OCI-LY7 (cell line): ENCODE measurements around the gene PDZD2.
"Not testable (repeated sequence)": the region's sequence is repeated elsewhere in the genome, so short reads cannot be mapped to it uniquely, and the experiment has no call there.

Experiments used
- CTCF ChIP-seq: fragments of 200-600 bp; sonication (generic); conservative IDR thresholded peaks from 2 replicates; pipeline ENCODE4 v1.5.1; 2014; ENCODE audit warnings: mild to moderate bottlenecking, antibody characterized with exemption, low read length, moderate library complexity, mixed read lengths
- EZH2phosphoT487 ChIP-seq: fragments of 200-600 bp; sonication (generic); IDR thresholded peaks from 2 replicates; pipeline ENCODE4 v1.6.1; 2018; ENCODE audit warnings: low read depth, borderline replicate concordance, mild to moderate bottlenecking, mixed run types, antibody characterized with exemption, low read length, moderate library complexity, mixed read lengths

- not testable (repeated sequence) for TF ChIP-seq CTCF, EZH2phosphoT487
Observed at GRCh38 chr5:32039601-32040000, 400.7 kb downstream of the PDZD2 start.
